Activated CD4-positive, CD25-positive, alpha-beta regulatory T cell treated with anti-CD3 and anti-CD28 coated beads, Interleukin-2, amount 50 U/mL, for 16 hours (primary cell): ENCODE measurements around the gene NRXN3.

ENCODE experiments used
- DNase-seq: peaks from one replicate; pipeline ENCODE4 v3.0.0-alpha.2; 2020; ENCODE audit warnings: low read depth, low spot score

The NRXN3 gene

GRCh38 chr14:78173346-78174035, 3.3 kb downstream of the NRXN3 start:
- DNase-seq = no peak

- DNase-seq = no peak
Measured at GRCh38 chr14:78175412-78175811, 5.2 kb downstream of the NRXN3 start.

- DNase-seq = no peak
Measured at GRCh38 chr14:78178071-78178470, 7.9 kb downstream of the NRXN3 start.

- DNase-seq = no peak
Measured at GRCh38 chr14:78178971-78179370, 8.8 kb downstream of the NRXN3 start.

GRCh38 chr14:78181270-78181669, 11.1 kb downstream of the NRXN3 start:
- DNase-seq = no peak

GRCh38 chr14:78182722-78183121, 12.5 kb downstream of the NRXN3 start:
- no peak for DNase-seq

- DNase-seq = no peak
Measured at GRCh38 chr14:78184157-78184556, 14.0 kb downstream of the NRXN3 start.

- DNase-seq = no peak
Measured at GRCh38 chr14:78186277-78186676, 16.1 kb downstream of the NRXN3 start.

GRCh38 chr14:78188882-78189281, 18.7 kb downstream of the NRXN3 start:
- no peak for DNase-seq

GRCh38 chr14:78195431-78195830, 25.3 kb downstream of the NRXN3 start:
- DNase-seq = no peak

GRCh38 chr14:78196323-78196722, 26.1 kb downstream of the NRXN3 start:
- no peak for DNase-seq

- no peak for DNase-seq
Measured at GRCh38 chr14:78197051-78197450, 26.9 kb downstream of the NRXN3 start.

GRCh38 chr14:78202163-78202562, 32.0 kb downstream of the NRXN3 start:
- DNase-seq = no peak

GRCh38 chr14:78202976-78203375, 32.8 kb downstream of the NRXN3 start:
- no peak for DNase-seq

GRCh38 chr14:78207414-78207813, 37.2 kb downstream of the NRXN3 start:
- no peak for DNase-seq

GRCh38 chr14:78220273-78220672, 50.1 kb downstream of the NRXN3 start:
- DNase-seq = no peak

GRCh38 chr14:78222746-78223145, 52.6 kb downstream of the NRXN3 start:
- DNase-seq = no peak

GRCh38 chr14:78227248-78228077, 57.3 kb downstream of the NRXN3 start:
- DNase-seq = no peak

- no peak for DNase-seq
Measured at GRCh38 chr14:78228702-78229327, 58.6 kb downstream of the NRXN3 start.

GRCh38 chr14:78232231-78233000, 62.2 kb downstream of the NRXN3 start:
- DNase-seq = no peak

- no peak for DNase-seq
Measured at GRCh38 chr14:78238141-78238540, 68.0 kb downstream of the NRXN3 start.

- no peak for DNase-seq
Measured at GRCh38 chr14:78240567-78240966, 70.4 kb downstream of the NRXN3 start.
